H1 (cell line): ENCODE data around the gene ZNF649. TPM values are rescaled to one million over a fixed set of nuclear protein-coding genes. Genes with fewer than 3 reads are reported as not detected.
A peak's percentile ranks its signal among the peaks of the same experiment; 100 is the strongest.

Experiments
- CTCF ChIA-PET: fragments of 300-600 bp; sonication (Branson Sonifier 250); formaldehyde crosslinking; loops from one replicate; lab custom pipeline; 2021; ENCODE audit not compliant: partially characterized antibody; lab: Charles Lee
- POLR2A ChIA-PET: fragments of 300-600 bp; sonication (Branson Sonifier 250); formaldehyde crosslinking; loops from one replicate; lab custom pipeline; 2021; ENCODE audit warnings: inconsistent platforms; ENCODE audit not compliant: partially characterized antibody; lab: Charles Lee
- DNase-seq, 2 experiments: peaks; one replicate each; pipeline versions ENCODE4 v3.0.0 to v3.0.0-alpha.2; 2010 to 2022; ENCODE audit warnings: low spot score in 2 of 2, low read depth in 1 of 2, mixed read lengths in 1 of 2
- FAIRE-seq: peaks from 2 replicates; lab custom pipeline; 2011; peaks lifted over from hg19 to GRCh38; lab: Jason Lieb, UNC
- H2AFZ ChIP-seq: 2 replicates; pipeline ENCODE4 v1.8.1; 2012; ENCODE audit warnings: low read length, inconsistent platforms
- H2AK5ac ChIP-seq: 2 replicates; pipeline ENCODE4 v1.6.1; 2013; ENCODE audit warnings: low read depth, low read length
- H2BK120ac ChIP-seq: replicated peaks from 2 replicates; pipeline ENCODE3; 2013; ENCODE audit warnings: low read depth, low read length, inconsistent platforms
- H2BK12ac ChIP-seq: 2 replicates; pipeline ENCODE4 v1.6.1; 2013; ENCODE audit warnings: low read depth, low read length
- H2BK15ac ChIP-seq: 2 replicates; pipeline ENCODE4 v1.6.1; 2013; ENCODE audit warnings: low read length
- H2BK20ac ChIP-seq: 2 replicates; pipeline ENCODE4 v1.6.1; 2013; ENCODE audit warnings: low read length
- H2BK5ac ChIP-seq: 2 replicates; pipeline ENCODE4 v1.6.1; 2013; ENCODE audit warnings: low read depth, low read length
- H3K14ac ChIP-seq: 2 replicates; pipeline ENCODE4 v1.6.1; 2013; ENCODE audit warnings: inconsistent platforms; ENCODE audit not compliant: insufficient read length
- H3K18ac ChIP-seq: 2 replicates; pipeline ENCODE4 v1.6.1; 2013; ENCODE audit warnings: low read length; ENCODE audit errors: extremely low read depth
- H3K23ac ChIP-seq: 2 replicates; pipeline ENCODE4 v1.6.1; 2013; ENCODE audit warnings: inconsistent platforms; ENCODE audit not compliant: insufficient read length
- H3K23me2 ChIP-seq: 2 replicates; pipeline ENCODE4 v1.6.1; 2013; ENCODE audit warnings: low read depth, low read length
- H3K27ac ChIP-seq: 2 replicates; pipeline ENCODE4 v1.6.1; 2011; ENCODE audit warnings: low read depth, low read length, inconsistent platforms
- H3K27me3 ChIP-seq, 4 experiments: replicated peaks in 1 of 4; 1 replicate in 1 of 4; 2 replicates in 3 of 4; pipeline versions ENCODE4 v1.6.1 to v1.8.1; 2011 to 2013; ENCODE audit warnings: low read length in 3 of 4, mild to moderate bottlenecking in 3 of 4, inconsistent platforms in 2 of 4, mixed read lengths in 2 of 4, moderate library complexity in 1 of 4; ENCODE audit not compliant: control insufficient read depth in 3 of 4, insufficient read depth in 3 of 4; ENCODE audit errors: extremely low read depth in 1 of 4
- H3K36me3 ChIP-seq, 4 experiments: 2 replicates each; pipeline versions ENCODE4 v1.6.1 to v1.8.1; 2011 to 2013; ENCODE audit warnings: mild to moderate bottlenecking in 4 of 4, low read length in 3 of 4, moderate library complexity in 2 of 4, control low read depth in 1 of 4, inconsistent platforms in 1 of 4; ENCODE audit not compliant: insufficient read depth in 4 of 4, control insufficient read depth in 2 of 4
- H3K4ac ChIP-seq: replicated peaks from 2 replicates; pipeline ENCODE3; 2013; ENCODE audit warnings: low read length, low read depth, mixed read lengths, inconsistent platforms; ENCODE audit not compliant: insufficient read length
- H3K4me1 ChIP-seq, 4 experiments: replicated peaks in 1 of 4; 1 replicate in 1 of 4; 2 replicates in 3 of 4; pipeline versions ENCODE4 v1.6.1 to v1.8.1; 2011 to 2013; ENCODE audit warnings: low read length in 3 of 4, inconsistent platforms in 2 of 4, mixed read lengths in 1 of 4; ENCODE audit not compliant: insufficient read depth in 4 of 4, control insufficient read depth in 3 of 4
- H3K4me2 ChIP-seq, 2 experiments: 2 replicates each; pipeline versions ENCODE4 v1.6.1 to v1.8.1; 2011 to 2013; ENCODE audit warnings: low read depth in 2 of 2, low read length in 2 of 2, control low read depth in 1 of 2, inconsistent platforms in 1 of 2, mild to moderate bottlenecking in 1 of 2; ENCODE audit not compliant: insufficient read depth in 1 of 2
- H3K4me3 ChIP-seq, 4 experiments: fragments of 200-600, 300-600 bp in 1 of 4; sonication (generic), shearing (Covaris generic), sonication (Bioruptor Twin) in 1 of 4; 2 replicates each; pipeline versions ENCODE4 v1.5.1 to v1.8.1; 2011 to 2016; ENCODE audit warnings: low read length in 4 of 4, low read depth in 3 of 4, control low read depth in 2 of 4, inconsistent platforms in 2 of 4, mild to moderate bottlenecking in 2 of 4, mixed read lengths in 1 of 4, moderate library complexity in 1 of 4; ENCODE audit not compliant: insufficient read depth in 2 of 4; ENCODE audit errors: extremely low read depth in 1 of 4
- H3K56ac ChIP-seq: replicated peaks from 2 replicates; pipeline ENCODE3; 2013; ENCODE audit warnings: low read depth, mild to moderate bottlenecking, mixed read lengths, low read length, inconsistent platforms; ENCODE audit not compliant: insufficient read length
- H3K79me1 ChIP-seq: 2 replicates; pipeline ENCODE4 v1.6.1; 2013; ENCODE audit warnings: low read depth, low read length, control low read depth
- H3K79me2 ChIP-seq, 2 experiments: 2 replicates each; pipeline versions ENCODE4 v1.6.1 to v1.8.1; 2012 to 2013; ENCODE audit warnings: low read length in 2 of 2, mild to moderate bottlenecking in 2 of 2, inconsistent platforms in 1 of 2; ENCODE audit not compliant: insufficient read depth in 2 of 2, control insufficient read depth in 1 of 2
- H3K9ac ChIP-seq, 4 experiments: replicated peaks in 1 of 4; 1 replicate in 1 of 4; 2 replicates in 3 of 4; pipeline versions ENCODE4 v1.6.1 to v1.8.1; 2011 to 2013; ENCODE audit warnings: low read depth in 3 of 4, low read length in 3 of 4, control low read depth in 2 of 4, mild to moderate bottlenecking in 2 of 4, moderate library complexity in 2 of 4, inconsistent platforms in 1 of 4; ENCODE audit errors: extremely low read depth in 1 of 4
- H3K9me3 ChIP-seq, 2 experiments: 2 replicates each; pipeline versions ENCODE4 v1.6.1 to v1.8.1; 2012 to 2013; ENCODE audit warnings: mild to moderate bottlenecking in 2 of 2, moderate library complexity in 2 of 2, control low read depth in 1 of 2, inconsistent platforms in 1 of 2, low read depth in 1 of 2, low read length in 1 of 2, mixed read lengths in 1 of 2; ENCODE audit not compliant: insufficient read depth in 2 of 2
- H4K20me1 ChIP-seq, 2 experiments: replicated peaks in 1 of 2; 2 replicates each; pipeline versions ENCODE3 to v1.8.1; 2011 to 2013; ENCODE audit warnings: inconsistent platforms in 2 of 2, low read length in 2 of 2, mild to moderate bottlenecking in 1 of 2; ENCODE audit not compliant: insufficient read depth in 2 of 2, control insufficient read depth in 1 of 2
- H4K5ac ChIP-seq: 2 replicates; pipeline ENCODE4 v1.6.1; 2013; ENCODE audit warnings: low read length, low read depth, mixed read lengths, inconsistent platforms; ENCODE audit not compliant: insufficient read length
- H4K8ac ChIP-seq: 2 replicates; pipeline ENCODE4 v1.8.0; 2013; ENCODE audit warnings: mild to moderate bottlenecking, moderate library complexity, low read length, inconsistent platforms; ENCODE audit not compliant: insufficient read depth; ENCODE audit errors: extremely low read depth
- H4K91ac ChIP-seq: replicated peaks from 2 replicates; pipeline ENCODE3; 2013; ENCODE audit warnings: low read length, mixed read lengths, inconsistent platforms; ENCODE audit not compliant: insufficient read length
- BACH1 ChIP-seq: IDR thresholded peaks from 2 replicates; pipeline ENCODE4 v1.6.1; 2012; ENCODE audit warnings: low read length, improper control_type of control experiment
- CHD1 ChIP-seq: IDR thresholded peaks from 2 replicates; pipeline ENCODE4 v1.6.1; 2012; ENCODE audit warnings: low read depth, low read length, improper control_type of control experiment
- CTBP2 ChIP-seq: IDR thresholded peaks from 2 replicates; pipeline ENCODE4 v1.7.0; 2011; ENCODE audit warnings: borderline replicate concordance, mild to moderate bottlenecking, moderate library complexity, mixed read lengths, low read length; ENCODE audit not compliant: insufficient read depth, insufficient read length
- KDM1A ChIP-seq: fragments of 200-600, 300-600 bp; sonication (generic); IDR thresholded peaks from 2 replicates; pipeline ENCODE4 v1.7.1; 2016; ENCODE audit warnings: mild to moderate bottlenecking, low read length, borderline replicate concordance
- MAX ChIP-seq: IDR thresholded peaks from 2 replicates; pipeline ENCODE4 v1.6.1; 2012; ENCODE audit warnings: inconsistent platforms
- RBBP5 ChIP-seq: IDR thresholded peaks from 2 replicates; pipeline ENCODE4 v1.7.1; 2012; ENCODE audit warnings: low read depth, mild to moderate bottlenecking, inconsistent platforms, low read length, moderate library complexity, borderline replicate concordance
- TAF1 ChIP-seq: IDR thresholded peaks from 2 replicates; pipeline ENCODE4 v1.6.1; 2011; ENCODE audit warnings: mild to moderate bottlenecking, low read depth, low read length
- YY1 ChIP-seq: IDR thresholded peaks from 2 replicates; pipeline ENCODE4 v1.6.1; 2011; ENCODE audit warnings: low read depth, mild to moderate bottlenecking, low read length
- WGBS, 2 experiments: shearing (Covaris generic) in 1 of 2; methylation state at CpG; one replicate each; pipeline versions ENCODE4 v1.1.6 to v1.1.7; 2013 to 2015; ENCODE audit warnings: low lambda C conversion rate in 2 of 2, mixed read lengths in 2 of 2, inconsistent platforms in 1 of 2, low coverage in 1 of 2, missing lambda C conversion rate in 1 of 2; ENCODE audit not compliant: insufficient replicate concordance in 2 of 2, insufficient coverage in 1 of 2, insufficient read length in 1 of 2; ENCODE audit errors: extremely low coverage in 1 of 2, missing lambda C conversion rate in 1 of 2; 5-methylcytosine and 5-hydroxymethylcytosine counted together
- polyA plus RNA-seq, 7 experiments: library from polyadenylated mRNA; depleted of rRNA in 3 of 7; stranded (reverse) in 5 of 7; unstranded in 2 of 7; fragments of >200 nt in 5 of 7; fragments of 200-250 nt in 2 of 7; gene quantifications; 1 replicate in 5 of 7; 2 replicates in 1 of 7; 4 replicates in 1 of 7; pipeline versions ENCODE4 v1.2.1 to v1.2.3, GENCODE V29; 2011 to 2013; ENCODE audit warnings: missing spikeins in 2 of 7, mixed read lengths in 2 of 7
- total RNA-seq: library from RNA; stranded (reverse); fragmentation: NEBNext Ultra II Directional; extraction: Animal tissue kit (Norgen Biotek cat#: 25700); gene quantifications from 2 replicates; pipeline ENCODE4 v1.2.1, GENCODE V29; 2021

Gene ZNF649
- total and polyA plus RNA-seq, 2 of the 8 experiments (the other 6 are each of a cell fraction or from before 2014, with no cell fraction given), result 24.7 to 51.7 TPM

- Histone ChIP-seq H2BK12ac (no peak overlapping the region; the same call in 1 of the 2 replicates), H3K23me2 (peaks cover 5% of the 10 kb centered on the region; the same call in 1 of the 2 replicates), H3K4me2 (peak overlapping the region; percentile 57 to 83), H3K9ac (peak overlapping the region in 1 of 4 experiments; percentile 40; a peak in 3 of 7 replicates), H2AK5ac (no peak overlapping the region), H2BK120ac (no peak overlapping the region), H3K36me3 (peaks cover 2 to 13% (median 6%) of the 10 kb centered on the region in 4 experiments; a peak in 4 of 8 replicates), H3K4me3 (peak overlapping the region; percentile 65 to 98 (median 93)), H4K5ac (peak overlapping the region; percentile 79), H4K91ac (peak overlapping the region; percentile 39), H3K79me1 (0 out of 2 replicates have a peak, but pooled peaks cover 3% of the 10 kb centered on the region), H4K8ac (peak overlapping the region; percentile 89), H3K18ac (no peak overlapping the region; the same call in 1 of the 2 replicates), H3K27me3 (no peaks in the 10 kb centered on the region), H3K23ac (no peak overlapping the region), H2BK5ac (no peak overlapping the region; the same call in 1 of the 2 replicates), H2BK20ac (no peak overlapping the region), H3K27ac (peak overlapping the region; percentile 99), H2BK15ac (no peak overlapping the region), H3K14ac (no peak overlapping the region), H3K4me1 (no peaks in the 10 kb centered on the region), H3K9me3 (peaks cover 37 to 40% of the 10 kb centered on the region in 2 experiments), H3K4ac (no peak overlapping the region), H3K56ac (no peak overlapping the region), H4K20me1 (peaks cover 0 to 2% of the 10 kb centered on the region in 2 experiments), H2AFZ (no peak overlapping the region), H3K79me2 (peaks cover 0 to 39% of the 10 kb centered on the region in 2 experiments; a peak in 3 of 4 replicates)
- CTCF ChIA-PET, result no interaction called here
- WGBS, 2 experiments, result 17% methylated on average over 11 of the region's 11 CpGs; no CpG with 5 or more reads in 1 of the 2 experiments
- DNase-seq, result no peak
- no peak for FAIRE-seq
- POLR2A ChIA-PET, result interaction anchor here (0.7 to 1.7 kb wide), 7 partner anchors 11 to 593 kb away, joined by 3 to 5 read pairs (median 3); partner anchors contain the start of genes ZNF614 and ZNF649
- TF ChIP-seq KDM1A (no peak), RBBP5 (no peak), BACH1 (no peak), MAX (no peak), CTBP2 (no peak), CHD1 (no peak), YY1 (no peak), TAF1 (no peak)
Measured at GRCh38 chr19:51926426-51926783, 21.6 kb upstream of the ZNF649 start.
